ENCODE measurements around the gene SREBF2. TPM values are rescaled to one million over a fixed set of nuclear protein-coding genes. Genes with fewer than 3 reads are reported as not detected.

The SREBF2 gene
- total and polyA plus RNA-seq, 9 of the 15 experiments (the other 6 are each of a cell fraction or from before 2014, with no cell fraction given): 1.1 to 84.2 (median 26.9) TPM

DNA sequence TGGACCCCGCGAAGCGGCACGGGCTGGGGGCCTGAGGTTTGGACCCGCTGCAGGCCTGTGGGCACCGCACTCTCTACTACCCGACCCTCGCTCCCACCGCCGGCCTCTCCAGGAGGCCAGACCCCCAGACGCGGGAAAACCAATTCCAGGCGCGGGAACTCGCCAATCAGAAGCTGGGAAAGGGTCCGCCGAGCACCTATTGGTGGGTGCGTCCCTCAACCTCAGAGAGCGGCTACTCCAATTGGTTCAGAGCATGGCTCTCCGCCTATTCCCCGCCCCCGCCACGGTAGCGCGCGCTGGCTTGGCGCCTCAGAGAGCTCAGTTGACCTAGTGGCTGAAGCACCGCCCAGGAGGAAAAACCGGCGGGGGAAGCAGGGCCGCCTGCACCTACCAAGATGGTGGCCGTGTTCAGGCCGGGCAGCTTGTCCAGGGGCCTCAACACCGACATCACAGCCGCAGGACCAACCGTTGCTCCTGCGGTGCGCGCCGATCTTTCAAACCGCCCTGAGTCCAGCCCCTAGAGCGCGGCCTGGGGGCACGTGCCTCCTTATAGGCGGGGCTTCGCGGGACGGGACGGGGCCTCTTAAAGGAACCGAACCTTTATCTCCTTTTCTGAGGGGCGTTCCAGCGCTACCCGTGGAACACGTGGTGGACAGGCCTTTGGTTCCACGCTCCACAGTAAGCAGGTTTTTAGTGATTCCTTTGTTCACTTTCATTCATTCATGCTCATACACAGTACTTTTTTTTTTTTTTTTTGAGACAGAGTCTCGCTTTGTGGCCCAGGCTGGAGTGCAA is 113.9 kb downstream of the SREBF2 start, which contains the start of gene CENPM:
TSS of gene CENPM (minus strand) at position 524 of the 795 bp plus-strand sequence. CDS start at position 448, 76 bp downstream.
- H3K36me3 ChIP-seq (ENCODE audit: control insufficient read depth, insufficient read depth, low read length): peaks cover 33% of the 10 kb centered on the region
- BruUV-seq (replicated peaks): no TSS peak
- no peaks in the 10 kb centered on the region for H3K9me3 ChIP-seq (replicated peaks; ENCODE audit: control insufficient read depth, insufficient read depth, low read depth, low read length)
- 2% methylated on average over 42 of the region's 56 CpGs for WGBS (ENCODE audit: insufficient coverage, low coverage, missing lambda C conversion rate)
- H2AFZ ChIP-seq (ENCODE audit: low read depth, low read length): peak within 1 kb of the TSS; percentile 95
- peak; percentile 98 for FAIRE-seq
- peaks cover 28% of the 10 kb centered on the region for H3K79me2 ChIP-seq (ENCODE audit: control insufficient read depth, insufficient read depth, low read length)
- intact Hi-C loops (cut with micrococcal nuclease) (no loop called here), in situ Hi-C loops (cut with MboI) (no loop called here)
- H3K9me1 ChIP-seq (ENCODE audit: control insufficient read depth, insufficient read depth, low read length): no peaks in the 10 kb centered on the region
- H3K4me2 ChIP-seq (ENCODE audit: insufficient read depth, low read length): peak within 1 kb of the TSS; percentile 91
- H3K27me3 ChIP-seq (ENCODE audit: control insufficient read depth in 2 of 2, insufficient read depth in 2 of 2, low read length in 2 of 2): no peaks in the 10 kb centered on the region
- CTCF ChIA-PET (ENCODE audit: low intra/inter-chr PET ratio): no interaction called here
- DNase-seq (ENCODE audit: extremely low read depth in 1 of 4, low spot score in 3 of 4): peak; percentile 83 to 95 (median 89)
- peak within 1 kb of the TSS; percentile 96 for H3K27ac ChIP-seq (ENCODE audit: extremely low read depth, low read depth, low read length)
- POLR2A ChIA-PET: interaction anchor here (0.9 to 1.4 kb wide), 7 partner anchors 9 to 669 kb away, joined by 3 to 7 read pairs (median 4); partner anchors contain the start of genes CCDC134 and POLDIP3
- peaks cover 8 to 21% of the 10 kb centered on the region in 2 experiments; a peak in 4 of 5 replicates for H3K4me1 ChIP-seq (replicated peaks in 1 of 2; ENCODE audit: control insufficient read depth in 2 of 2, insufficient read depth in 2 of 2, low read length in 2 of 2)
- peak within 1 kb of the TSS; percentile 57 for H3K4me3 ChIP-seq
- H4K20me1 ChIP-seq (replicated peaks; ENCODE audit: control insufficient read depth, insufficient read depth, low read length): 0 out of 2 replicates have a peak, but pooled peaks cover 4% of the 10 kb centered on the region
- peak within 1 kb of the TSS; percentile 84 to 99 for H3K9ac ChIP-seq (ENCODE audit: insufficient read depth in 1 of 2, low read depth in 2 of 2, low read length in 2 of 2)
- ATAC-seq: peak; percentile 97
- TF ChIP-seq GTF2E2 (tag; IDR thresholded peaks at IDR 0.05): no peak
- TF ChIP-seq SMC3 (conservative IDR thresholded peaks at IDR 0.05; ENCODE audit: insufficient read depth, low read depth, low read length): no peak
- TF ChIP-seq FOXM1 (IDR thresholded peaks at IDR 0.05; ENCODE audit: low read depth): peak; percentile 76
- TF ChIP-seq FOXM1 (CRISPR knock-in tag; IDR thresholded peaks at IDR 0.05; ENCODE audit: low read depth): no peak
- TF ChIP-seq PCBP1 (IDR thresholded peaks at IDR 0.05; ENCODE audit: low read depth, low read length, poor library complexity, severe bottlenecking): peak; percentile 39
- no peak for TF ChIP-seq ESRRB (CRISPR knock-in tag; IDR thresholded peaks at IDR 0.05; ENCODE audit: borderline replicate concordance)
- peak; percentile 45; the same call in 1 of the 2 replicates for TF ChIP-seq ZNF121 (CRISPR knock-in tag; conservative IDR thresholded peaks at IDR 0.05)
- TF ChIP-seq EP300 (IDR thresholded peaks at IDR 0.05; ENCODE audit: low read length): no peak
- TF ChIP-seq, protein P1, sequence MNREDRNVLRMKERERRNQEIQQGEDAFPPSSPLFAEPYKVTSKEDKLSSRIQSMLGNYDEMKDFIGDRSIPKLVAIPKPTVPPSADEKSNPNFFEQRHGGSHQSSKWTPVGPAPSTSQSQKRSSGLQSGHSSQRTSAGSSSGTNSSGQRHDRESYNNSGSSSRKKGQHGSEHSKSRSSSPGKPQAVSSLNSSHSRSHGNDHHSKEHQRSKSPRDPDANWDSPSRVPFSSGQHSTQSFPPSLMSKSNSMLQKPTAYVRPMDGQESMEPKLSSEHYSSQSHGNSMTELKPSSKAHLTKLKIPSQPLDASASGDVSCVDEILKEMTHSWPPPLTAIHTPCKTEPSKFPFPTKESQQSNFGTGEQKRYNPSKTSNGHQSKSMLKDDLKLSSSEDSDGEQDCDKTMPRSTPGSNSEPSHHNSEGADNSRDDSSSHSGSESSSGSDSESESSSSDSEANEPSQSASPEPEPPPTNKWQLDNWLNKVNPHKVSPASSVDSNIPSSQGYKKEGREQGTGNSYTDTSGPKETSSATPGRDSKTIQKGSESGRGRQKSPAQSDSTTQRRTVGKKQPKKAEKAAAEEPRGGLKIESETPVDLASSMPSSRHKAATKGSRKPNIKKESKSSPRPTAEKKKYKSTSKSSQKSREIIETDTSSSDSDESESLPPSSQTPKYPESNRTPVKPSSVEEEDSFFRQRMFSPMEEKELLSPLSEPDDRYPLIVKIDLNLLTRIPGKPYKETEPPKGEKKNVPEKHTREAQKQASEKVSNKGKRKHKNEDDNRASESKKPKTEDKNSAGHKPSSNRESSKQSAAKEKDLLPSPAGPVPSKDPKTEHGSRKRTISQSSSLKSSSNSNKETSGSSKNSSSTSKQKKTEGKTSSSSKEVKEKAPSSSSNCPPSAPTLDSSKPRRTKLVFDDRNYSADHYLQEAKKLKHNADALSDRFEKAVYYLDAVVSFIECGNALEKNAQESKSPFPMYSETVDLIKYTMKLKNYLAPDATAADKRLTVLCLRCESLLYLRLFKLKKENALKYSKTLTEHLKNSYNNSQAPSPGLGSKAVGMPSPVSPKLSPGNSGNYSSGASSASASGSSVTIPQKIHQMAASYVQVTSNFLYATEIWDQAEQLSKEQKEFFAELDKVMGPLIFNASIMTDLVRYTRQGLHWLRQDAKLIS (CRISPR knock-in tag; IDR thresholded peaks at IDR 0.05): no peak
- TF ChIP-seq ZNF311 (CRISPR knock-in tag; IDR thresholded peaks at IDR 0.05): no peak
- TF ChIP-seq ZNF696 (CRISPR knock-in tag; conservative IDR thresholded peaks at IDR 0.05): no peak
- TF ChIP-seq NR2C2 (CRISPR knock-in tag; IDR thresholded peaks at IDR 0.05): no peak
- no peak for TF ChIP-seq NR2C2 (tag; IDR thresholded peaks at IDR 0.05)
- TF ChIP-seq ASH1L (IDR thresholded peaks at IDR 0.05; ENCODE audit: borderline replicate concordance, low read depth, partially characterized antibody): peak; percentile 93
- peak; percentile 89 for TF ChIP-seq RBFOX2 (IDR thresholded peaks at IDR 0.05; ENCODE audit: low read depth, low read length)
- peak; percentile 96 for TF ChIP-seq BHLHE40 (IDR thresholded peaks at IDR 0.05; ENCODE audit: low read length)
- TF ChIP-seq E2F3 (CRISPR knock-in tag; IDR thresholded peaks at IDR 0.05): peak; percentile 55; the same call in 1 of the 2 replicates
- peak; percentile 90 for TF ChIP-seq SAP30 (IDR thresholded peaks at IDR 0.05; ENCODE audit: borderline replicate concordance, insufficient read depth, low read depth, low read length, poor library complexity, severe bottlenecking)
- peak; percentile 51 for TF ChIP-seq TAF1 (IDR thresholded peaks at IDR 0.05; ENCODE audit: control insufficient read depth, extremely low read depth, insufficient read depth, low read length, severe bottlenecking)
